NCI-H128 (cell line): ENCODE data around the gene ISYNA1.
"Not testable (repeated sequence)": the region's sequence is repeated elsewhere in the genome, so short reads cannot be mapped to it uniquely, and the experiment has no call there.

ENCODE experiments used
- DNase-seq: peaks from one replicate; lab custom pipeline; 2025; ENCODE audit not compliant: unreplicated experiment; lab: John Stamatoyannopoulos, UW

The ISYNA1 gene

GRCh38 chr19:18421371-18421959 is 16.5 kb downstream of the ISYNA1 start:
- no peak for DNase-seq

- no peak for DNase-seq
Observed at GRCh38 chr19:18420930-18421329, 17.0 kb downstream of the ISYNA1 start.

- DNase-seq, result no peak
Observed at GRCh38 chr19:18419699-18420460, 18.1 kb downstream of the ISYNA1 start.

GRCh38 chr19:18419195-18419698 is 18.7 kb downstream of the ISYNA1 start, which contains the start of gene SSBP4:
TSS of gene SSBP4 (plus strand) at chr19:18419398. CDS start at chr19:18419649, 251 bp downstream.
- DNase-seq, result no peak

GRCh38 chr19:18418483-18419194 is 19.3 kb downstream of the ISYNA1 start:
- no peak for DNase-seq

DNA sequence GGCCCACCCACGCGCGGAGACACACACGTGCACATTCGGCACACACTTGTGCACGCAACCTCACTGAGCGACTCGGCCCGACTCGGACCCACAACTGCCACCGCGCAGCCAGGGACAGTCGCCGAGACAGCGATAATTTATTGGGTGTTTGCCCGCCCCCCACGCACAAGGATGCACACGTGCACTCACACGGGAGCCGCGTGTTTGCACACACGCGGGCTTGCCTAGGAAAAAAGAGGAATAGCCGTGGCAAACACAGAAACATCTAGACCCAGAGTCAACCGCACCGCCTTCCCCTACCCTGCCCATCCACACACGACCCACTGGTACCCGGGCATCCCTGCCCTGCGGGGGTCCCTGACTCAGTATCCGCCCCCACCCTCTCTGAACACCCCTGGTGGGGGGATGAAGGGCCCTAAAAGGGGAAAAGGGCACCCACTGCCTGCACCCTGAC is 19.9 kb downstream of the ISYNA1 start:
- no peak for DNase-seq

DNA sequence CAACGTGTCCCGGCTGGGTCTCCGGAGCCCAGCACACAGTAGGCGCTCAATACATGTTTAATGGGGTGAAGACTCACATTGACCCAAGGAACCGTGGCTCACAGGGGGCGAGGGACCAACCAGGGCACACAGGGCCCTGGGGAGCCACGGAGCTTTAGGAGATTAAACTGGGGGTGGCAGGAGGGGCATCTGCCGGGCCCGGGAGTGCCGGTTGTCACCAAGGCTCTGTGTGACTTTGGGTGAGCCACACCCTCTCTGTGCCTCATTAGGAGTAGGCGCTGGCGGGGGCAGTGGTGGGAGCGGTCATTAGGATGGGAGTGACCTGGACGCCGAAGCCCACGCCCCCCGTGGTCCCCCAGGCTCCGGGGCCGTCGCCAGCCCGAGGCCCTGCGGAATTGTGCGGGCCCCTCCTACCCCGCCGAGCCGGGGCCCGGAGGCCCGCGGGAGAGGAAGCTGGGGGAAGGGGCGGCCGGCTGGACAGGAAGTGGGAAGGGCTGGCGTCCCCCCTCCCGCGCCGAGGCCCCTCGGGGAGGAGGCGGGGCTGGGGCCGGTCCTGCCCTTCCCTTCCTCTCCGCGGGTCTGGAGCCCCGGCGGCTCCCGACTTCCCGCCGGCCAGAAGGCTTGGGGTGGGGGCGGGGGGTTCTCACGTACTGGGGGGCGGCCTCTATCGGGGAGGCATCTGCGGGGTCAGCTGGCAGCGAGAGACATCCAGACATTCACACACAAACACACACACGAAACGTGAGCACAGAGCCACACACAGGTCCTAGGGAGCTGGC is 20.5 kb downstream of the ISYNA1 start:
- no peak for DNase-seq

- no peak for DNase-seq
Observed at GRCh38 chr19:18416778-18417249, 21.1 kb downstream of the ISYNA1 start.

GRCh38 chr19:18415178-18415867 is 22.6 kb downstream of the ISYNA1 start:
- DNase-seq, result no peak

DNA sequence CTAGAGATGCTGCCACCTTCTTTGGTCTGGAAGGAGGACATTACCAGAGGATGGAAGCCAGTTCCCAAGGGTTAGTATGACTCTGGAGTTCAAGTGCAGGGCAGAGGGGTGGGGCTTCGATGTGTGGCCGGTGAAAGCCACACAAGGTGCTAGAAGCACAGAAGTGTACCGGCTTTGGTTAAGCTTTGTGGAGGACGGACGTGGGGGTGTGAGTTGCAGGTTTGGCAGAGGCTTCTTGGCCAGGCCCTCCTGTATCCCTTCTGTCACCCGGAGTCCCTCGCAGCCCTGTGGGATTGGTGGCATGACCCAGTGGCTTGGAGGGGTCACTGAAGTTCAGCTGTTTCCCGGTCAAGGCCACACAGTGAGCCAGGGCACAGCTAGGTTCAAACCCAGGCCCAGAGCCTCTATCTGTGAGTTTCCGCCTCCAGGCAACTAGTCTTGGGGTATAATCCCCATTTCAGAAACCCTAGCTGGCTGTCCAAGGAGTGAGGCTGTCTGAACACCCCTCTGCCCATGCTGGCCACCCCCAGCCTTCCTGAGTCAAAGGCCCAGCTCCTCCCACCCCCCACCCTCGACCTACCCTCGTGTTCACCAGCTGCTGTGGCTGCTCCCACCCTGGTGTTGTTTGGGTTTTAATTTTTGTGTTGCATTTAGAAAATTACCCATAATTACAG is 23.3 kb downstream of the ISYNA1 start:
- no peak for DNase-seq

- DNase-seq, result no peak
Observed at GRCh38 chr19:18412610-18413239, 25.2 kb downstream of the ISYNA1 start.

- no peak for DNase-seq
Observed at GRCh38 chr19:18408053-18408476, 29.9 kb downstream of the ISYNA1 start.

- no peak for DNase-seq
Observed at GRCh38 chr19:18406749-18407148, 31.2 kb downstream of the ISYNA1 start.

DNA sequence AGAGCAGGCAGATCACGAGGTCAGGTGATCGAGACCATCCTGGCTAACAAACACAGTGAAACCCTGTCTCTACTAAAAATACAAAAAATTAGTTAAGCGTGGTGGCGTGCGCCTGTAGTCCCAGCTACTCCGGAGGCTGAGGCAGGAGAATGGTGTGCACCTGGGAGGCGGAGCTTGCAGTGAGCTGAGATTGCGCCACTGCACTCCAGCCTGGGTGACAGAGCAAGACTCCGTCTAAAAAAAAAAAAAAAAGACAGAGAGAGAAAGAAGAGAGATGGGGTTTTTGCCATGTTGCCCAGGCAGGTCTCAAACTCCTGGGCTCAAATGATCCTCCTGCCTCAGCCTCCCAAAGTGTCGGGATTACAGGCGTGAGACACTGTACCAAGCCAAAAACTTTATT is 32.2 kb downstream of the ISYNA1 start:
- not testable (repeated sequence) for DNase-seq

- DNase-seq, result not testable (repeated sequence)
Observed at GRCh38 chr19:18402455-18403248, 35.3 kb downstream of the ISYNA1 start.

DNA sequence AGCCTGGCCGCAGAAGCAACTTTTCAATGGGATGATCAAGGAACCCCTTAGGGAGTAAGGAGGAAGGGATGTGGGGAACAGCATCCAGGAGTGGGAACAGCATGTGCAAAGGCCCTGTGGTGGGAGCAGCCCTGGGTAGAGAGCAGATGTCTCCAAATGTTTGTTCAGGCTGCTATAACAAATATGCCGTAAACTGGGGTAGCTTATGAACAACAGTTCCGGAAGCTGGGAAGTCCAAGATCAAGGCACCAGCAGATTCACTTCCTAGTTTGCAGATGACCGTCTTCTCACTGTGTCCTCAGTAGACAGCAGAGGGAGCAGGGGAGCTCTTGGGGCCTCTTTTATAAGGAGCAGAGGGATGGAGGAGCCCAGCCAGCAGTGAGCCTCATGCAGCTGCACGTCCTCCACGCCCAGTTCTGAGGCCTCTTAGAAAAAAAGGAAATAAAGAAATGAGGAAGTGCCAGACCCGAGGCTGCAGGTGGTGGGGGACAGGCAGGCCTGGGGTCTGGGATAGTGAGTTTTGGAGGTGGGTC is 36.3 kb downstream of the ISYNA1 start:
- DNase-seq, result no peak

DNA sequence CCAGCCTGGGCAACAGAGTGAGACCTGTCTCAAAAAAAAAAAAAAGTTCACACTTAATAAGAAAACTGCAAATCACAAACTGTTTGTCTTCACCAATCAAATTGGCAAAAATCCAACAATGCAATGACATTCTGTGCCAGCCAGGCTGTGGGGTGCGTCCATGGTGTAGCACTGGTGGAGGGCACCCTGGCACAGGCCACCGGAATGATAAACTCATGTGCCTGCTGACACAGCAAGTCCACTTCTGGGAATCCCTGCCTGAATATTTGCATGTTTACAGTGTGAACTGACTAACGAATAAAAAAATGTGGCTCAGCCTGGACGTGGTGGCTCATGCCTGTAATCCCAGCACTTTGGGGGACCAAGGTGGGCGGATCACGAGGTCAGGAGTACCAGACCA is 38.9 kb downstream of the ISYNA1 start:
- no peak for DNase-seq
